NCI-H2227 (cell line): ENCODE results near the gene TCOF1.

Experiments
- DNase-seq: peaks from one replicate; lab custom pipeline; 2025; ENCODE audit not compliant: unreplicated experiment; lab: John Stamatoyannopoulos, UW

TCOF1 gene

GRCh38 chr5:150428106-150428876 lies 70.8 kb downstream of the TCOF1 start:
- no peak for DNase-seq

- DNase-seq = no peak
Measured at GRCh38 chr5:150428978-150429377, 71.5 kb downstream of the TCOF1 start.

GRCh38 chr5:150429410-150429873 lies 71.9 kb downstream of the TCOF1 start:
- no peak for DNase-seq

- DNase-seq = no peak
Measured at GRCh38 chr5:150431048-150431447, 73.6 kb downstream of the TCOF1 start.

GRCh38 chr5:150431574-150431973 lies 74.1 kb downstream of the TCOF1 start:
- DNase-seq = no peak

GRCh38 chr5:150434464-150434863 lies 77.0 kb downstream of the TCOF1 start:
- DNase-seq = no peak

- peak; percentile 85 for DNase-seq
Measured at GRCh38 chr5:150436141-150436680, 78.7 kb downstream of the TCOF1 start.

GRCh38 chr5:150438873-150439546 lies 81.5 kb downstream of the TCOF1 start:
- DNase-seq = peak; percentile 20

GRCh38 chr5:150440948-150441812 lies 83.7 kb downstream of the TCOF1 start:
- no peak for DNase-seq

- DNase-seq = no peak
Measured at GRCh38 chr5:150441813-150442698, 84.6 kb downstream of the TCOF1 start.

- DNase-seq = no peak
Measured at GRCh38 chr5:150442699-150443080, 85.2 kb downstream of the TCOF1 start.

- no peak for DNase-seq
Measured at GRCh38 chr5:150443242-150444075, 86.0 kb downstream of the TCOF1 start.

GRCh38 chr5:150444770-150445169 lies 87.3 kb downstream of the TCOF1 start:
- DNase-seq = no peak

- no peak for DNase-seq
Measured at GRCh38 chr5:150446088-150446487, 88.6 kb downstream of the TCOF1 start.

GRCh38 chr5:150446583-150446982 lies 89.1 kb downstream of the TCOF1 start:
- no peak for DNase-seq

GRCh38 chr5:150447188-150447587 lies 89.7 kb downstream of the TCOF1 start:
- DNase-seq = no peak

- no peak for DNase-seq
Measured at GRCh38 chr5:150448334-150448733, 90.8 kb downstream of the TCOF1 start.

GRCh38 chr5:150448952-150449516 lies 91.5 kb downstream of the TCOF1 start:
- no peak for DNase-seq
